Keratinocyte (primary cell): ENCODE measurements around the gene DYNC1I1. TPM values are rescaled to one million over a fixed set of nuclear protein-coding genes. Genes with fewer than 3 reads are reported as not detected.

ENCODE experiments used
- DNase-seq: peaks from one replicate; pipeline ENCODE4 v3.0.0-alpha.2; 2011; ENCODE audit warnings: low read depth, missing footprints, low spot score
- FAIRE-seq: peaks from 2 replicates; lab custom pipeline; 2011; peaks lifted over from hg19 to GRCh38; lab: Jason Lieb, UNC
- H2AFZ ChIP-seq: 2 replicates; pipeline ENCODE4 v1.6.0; 2012; ENCODE audit warnings: low read length, control low read depth, inconsistent platforms; ENCODE audit not compliant: control insufficient read depth
- H3K27ac ChIP-seq: 2 replicates; pipeline ENCODE4 v1.5.1; 2011; ENCODE audit warnings: low read length; ENCODE audit not compliant: control insufficient read depth, insufficient read depth
- H3K27me3 ChIP-seq: 3 replicates; pipeline ENCODE4 v1.6.0; 2011; ENCODE audit warnings: low read length; ENCODE audit not compliant: control insufficient read depth, insufficient read depth; ENCODE audit errors: extremely low read depth
- H3K36me3 ChIP-seq, 2 experiments: 2 replicates in 1 of 2; 3 replicates in 1 of 2; pipeline ENCODE4 v1.5.1; 2011; ENCODE audit warnings: low read length in 2 of 2, mild to moderate bottlenecking in 1 of 2; ENCODE audit not compliant: control insufficient read depth in 2 of 2, insufficient read depth in 2 of 2; ENCODE audit errors: extremely low read depth in 1 of 2
- H3K4me1 ChIP-seq: 3 replicates; pipeline ENCODE4 v1.5.1; 2011; ENCODE audit warnings: low read length; ENCODE audit not compliant: control insufficient read depth, insufficient read depth; ENCODE audit errors: extremely low read depth
- H3K4me2 ChIP-seq: 3 replicates; pipeline ENCODE4 v1.6.0; 2011; ENCODE audit warnings: low read depth, low read length; ENCODE audit not compliant: control insufficient read depth, insufficient read depth; ENCODE audit errors: extremely low read depth
- H3K4me3 ChIP-seq, 3 experiments: fragments of 200-600 bp in 1 of 3; sonication (generic) in 1 of 3; 2 replicates in 2 of 3; 3 replicates in 1 of 3; pipeline ENCODE4 v1.5.1; 2011 to 2016; ENCODE audit warnings: low read length in 3 of 3, mild to moderate bottlenecking in 3 of 3, control low read depth in 2 of 3, inconsistent platforms in 1 of 3, low read depth in 1 of 3, mixed read lengths in 1 of 3, mixed run types in 1 of 3, moderate library complexity in 1 of 3; ENCODE audit not compliant: control insufficient read depth in 2 of 3, insufficient read depth in 2 of 3; ENCODE audit errors: extremely low read depth in 1 of 3
- H3K79me2 ChIP-seq: 2 replicates; pipeline ENCODE4 v1.6.0; 2012; ENCODE audit warnings: low read length; ENCODE audit not compliant: control insufficient read depth, insufficient read depth
- H3K9ac ChIP-seq: 3 replicates; pipeline ENCODE4 v1.6.0; 2011; ENCODE audit warnings: low read length; ENCODE audit not compliant: control insufficient read depth, insufficient read depth; ENCODE audit errors: extremely low read depth
- H3K9me1 ChIP-seq: 3 replicates; pipeline ENCODE4 v1.6.0; 2011; ENCODE audit warnings: low read length; ENCODE audit not compliant: control insufficient read depth, insufficient read depth; ENCODE audit errors: extremely low read depth
- H3K9me3 ChIP-seq: 2 replicates; pipeline ENCODE4 v1.5.1; 2012; ENCODE audit warnings: low read depth, low read length; ENCODE audit not compliant: control insufficient read depth
- H4K20me1 ChIP-seq: 3 replicates; pipeline ENCODE4 v1.6.0; 2011; ENCODE audit warnings: low read length; ENCODE audit not compliant: control insufficient read depth, insufficient read depth; ENCODE audit errors: extremely low read depth
- EZH2 ChIP-seq: IDR thresholded peaks from one replicate; pipeline ENCODE4 v1.6.1; 2012; ENCODE audit warnings: inconsistent platforms, mild to moderate bottlenecking, low read length, moderate library complexity
- dilution Hi-C: fragments of 300-500 bp; cut with MboI; formaldehyde crosslinking; loops from one replicate; pipeline ENCODE4 v1.7.0; 2020; ENCODE audit warnings: low sequenced_read_pairs; ENCODE audit not compliant: extremely low pct_ligation_motif_present
- polyA plus RNA-seq, 5 experiments: library from polyadenylated mRNA; depleted of rRNA in 3 of 5; stranded (reverse) in 3 of 5; stranded (forward) in 1 of 5; unstranded in 1 of 5; fragments of >200 nt; gene quantifications; 1 replicate in 1 of 5; 2 replicates in 3 of 5; 3 replicates in 1 of 5; pipeline versions ENCODE4 v1.2.1 to v1.2.3, GENCODE V29; 2011 to 2012; ENCODE audit warnings: missing spikeins in 2 of 5, low read depth in 1 of 5, low replicate concordance in 1 of 5
- TF ChIP-seq, protein P1 (sequence below), 3 experiments: IDR thresholded peaks in 1 of 3; conservative IDR thresholded peaks in 1 of 3; optimal IDR thresholded peaks in 1 of 3; 2 replicates in 2 of 3; 3 replicates in 1 of 3; pipeline versions ENCODE3 to v1.5.1; 2011; ENCODE audit warnings: low read length in 3 of 3, mild to moderate bottlenecking in 3 of 3, moderate library complexity in 2 of 3, control low read depth in 1 of 3, inconsistent platforms in 1 of 3; ENCODE audit not compliant: insufficient read depth in 2 of 3; ENCODE audit errors: extremely low read depth in 1 of 3

DYNC1I1 gene
- polyA plus RNA-seq, 1 donor (not counting 4 experiments of a cell fraction or from before 2014, with no cell fraction given): 0.10 TPM

DNA sequence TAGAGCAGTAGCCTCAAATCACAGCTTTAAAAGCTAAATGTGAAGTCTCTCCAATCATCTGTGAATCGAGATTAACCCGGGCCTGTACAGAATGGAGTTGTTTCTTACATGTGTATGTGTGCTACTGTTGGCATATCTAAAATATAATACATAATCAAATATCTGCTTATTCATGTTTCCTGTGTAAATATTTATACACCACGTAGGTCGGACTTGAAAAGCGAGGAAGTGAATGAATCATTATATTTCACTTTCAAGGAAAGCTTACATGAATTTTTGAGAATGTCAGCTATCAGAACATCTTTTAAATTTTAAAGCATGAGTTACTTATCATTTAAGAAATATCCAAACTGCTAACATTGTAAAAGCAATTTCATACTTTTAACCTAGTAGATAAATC lies 316.2 kb downstream of the DYNC1I1 start:
- H2AFZ ChIP-seq: peak overlapping the region; percentile 35
- no peaks in the 10 kb centered on the region for H3K27me3 ChIP-seq
- no peak overlapping the region for H3K4me3 ChIP-seq
- TF ChIP-seq EZH2: no peak
- TF ChIP-seq, protein P1, sequence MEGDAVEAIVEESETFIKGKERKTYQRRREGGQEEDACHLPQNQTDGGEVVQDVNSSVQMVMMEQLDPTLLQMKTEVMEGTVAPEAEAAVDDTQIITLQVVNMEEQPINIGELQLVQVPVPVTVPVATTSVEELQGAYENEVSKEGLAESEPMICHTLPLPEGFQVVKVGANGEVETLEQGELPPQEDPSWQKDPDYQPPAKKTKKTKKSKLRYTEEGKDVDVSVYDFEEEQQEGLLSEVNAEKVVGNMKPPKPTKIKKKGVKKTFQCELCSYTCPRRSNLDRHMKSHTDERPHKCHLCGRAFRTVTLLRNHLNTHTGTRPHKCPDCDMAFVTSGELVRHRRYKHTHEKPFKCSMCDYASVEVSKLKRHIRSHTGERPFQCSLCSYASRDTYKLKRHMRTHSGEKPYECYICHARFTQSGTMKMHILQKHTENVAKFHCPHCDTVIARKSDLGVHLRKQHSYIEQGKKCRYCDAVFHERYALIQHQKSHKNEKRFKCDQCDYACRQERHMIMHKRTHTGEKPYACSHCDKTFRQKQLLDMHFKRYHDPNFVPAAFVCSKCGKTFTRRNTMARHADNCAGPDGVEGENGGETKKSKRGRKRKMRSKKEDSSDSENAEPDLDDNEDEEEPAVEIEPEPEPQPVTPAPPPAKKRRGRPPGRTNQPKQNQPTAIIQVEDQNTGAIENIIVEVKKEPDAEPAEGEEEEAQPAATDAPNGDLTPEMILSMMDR (optimal IDR thresholded peaks at IDR 0.05 in 1 of 3, IDR thresholded peaks at IDR 0.05 in 1 of 3, conservative IDR thresholded peaks at IDR 0.05 in 1 of 3; ENCODE audit: extremely low read depth in 1 of 3, insufficient read depth in 2 of 3, low read length in 3 of 3): no peak
- H3K9me3 ChIP-seq: no peaks in the 10 kb centered on the region
- no peaks in the 10 kb centered on the region for H3K9me1 ChIP-seq
- no peak overlapping the region for H3K9ac ChIP-seq
- H3K79me2 ChIP-seq: no peaks in the 10 kb centered on the region
- DNase-seq (no peak), FAIRE-seq (no peak)
- H3K4me1 ChIP-seq: peaks cover 15% of the 10 kb centered on the region
- H3K27ac ChIP-seq: no peak overlapping the region
- no peak overlapping the region for H3K4me2 ChIP-seq
- H3K36me3 ChIP-seq: no peaks in the 10 kb centered on the region
- dilution Hi-C loops: no loop called here
- no peaks in the 10 kb centered on the region for H4K20me1 ChIP-seq

DNA sequence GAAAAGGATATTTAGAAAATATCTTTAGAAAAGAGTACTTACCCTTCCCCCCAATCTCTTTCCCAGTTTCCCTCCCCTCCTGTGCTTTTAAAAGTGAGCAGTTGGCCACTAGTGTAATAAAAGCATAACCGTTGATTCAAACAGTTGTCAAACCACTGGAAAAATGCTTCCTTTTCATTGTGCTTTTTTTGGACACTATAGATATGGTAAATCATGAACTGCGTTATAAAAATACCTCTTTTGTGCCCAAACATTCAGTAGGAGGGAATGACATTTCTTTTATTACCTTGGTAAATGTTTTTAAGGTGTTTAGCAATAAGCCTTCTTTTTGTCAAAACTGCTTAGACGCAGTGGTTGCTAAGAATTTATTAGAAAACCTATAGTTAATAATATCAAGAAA lies 317.2 kb downstream of the DYNC1I1 start:
- no peak overlapping the region for H3K4me2 ChIP-seq
- no peaks in the 10 kb centered on the region for H3K27me3 ChIP-seq
- no peaks in the 10 kb centered on the region for H3K9me3 ChIP-seq
- no peaks in the 10 kb centered on the region for H4K20me1 ChIP-seq
- H3K4me3 ChIP-seq: no peak overlapping the region
- FAIRE-seq: no peak
- H3K79me2 ChIP-seq: no peaks in the 10 kb centered on the region
- H3K36me3 ChIP-seq: no peaks in the 10 kb centered on the region
- dilution Hi-C loops: no loop called here
- DNase-seq: no peak
- H3K4me1 ChIP-seq: peaks cover 14% of the 10 kb centered on the region
- H3K9ac ChIP-seq: no peak overlapping the region
- no peak overlapping the region for H3K27ac ChIP-seq
- no peak for TF ChIP-seq EZH2
- TF ChIP-seq, protein P1 (optimal IDR thresholded peaks at IDR 0.05 in 1 of 3, IDR thresholded peaks at IDR 0.05 in 1 of 3, conservative IDR thresholded peaks at IDR 0.05 in 1 of 3; ENCODE audit: extremely low read depth in 1 of 3, insufficient read depth in 2 of 3, low read length in 3 of 3): no peak
- H3K9me1 ChIP-seq: no peaks in the 10 kb centered on the region
- H2AFZ ChIP-seq: no peak overlapping the region
